ENCODE measurements around the gene ODAD4. TPM values are rescaled to one million over a fixed set of nuclear protein-coding genes. Genes with fewer than 3 reads are reported as not detected.

Gene ODAD4
- total and polyA plus RNA-seq, 2 of the 8 experiments (the other 6 are each of a cell fraction or from before 2014, with no cell fraction given), result 0.48 to 1.3 TPM

DNA sequence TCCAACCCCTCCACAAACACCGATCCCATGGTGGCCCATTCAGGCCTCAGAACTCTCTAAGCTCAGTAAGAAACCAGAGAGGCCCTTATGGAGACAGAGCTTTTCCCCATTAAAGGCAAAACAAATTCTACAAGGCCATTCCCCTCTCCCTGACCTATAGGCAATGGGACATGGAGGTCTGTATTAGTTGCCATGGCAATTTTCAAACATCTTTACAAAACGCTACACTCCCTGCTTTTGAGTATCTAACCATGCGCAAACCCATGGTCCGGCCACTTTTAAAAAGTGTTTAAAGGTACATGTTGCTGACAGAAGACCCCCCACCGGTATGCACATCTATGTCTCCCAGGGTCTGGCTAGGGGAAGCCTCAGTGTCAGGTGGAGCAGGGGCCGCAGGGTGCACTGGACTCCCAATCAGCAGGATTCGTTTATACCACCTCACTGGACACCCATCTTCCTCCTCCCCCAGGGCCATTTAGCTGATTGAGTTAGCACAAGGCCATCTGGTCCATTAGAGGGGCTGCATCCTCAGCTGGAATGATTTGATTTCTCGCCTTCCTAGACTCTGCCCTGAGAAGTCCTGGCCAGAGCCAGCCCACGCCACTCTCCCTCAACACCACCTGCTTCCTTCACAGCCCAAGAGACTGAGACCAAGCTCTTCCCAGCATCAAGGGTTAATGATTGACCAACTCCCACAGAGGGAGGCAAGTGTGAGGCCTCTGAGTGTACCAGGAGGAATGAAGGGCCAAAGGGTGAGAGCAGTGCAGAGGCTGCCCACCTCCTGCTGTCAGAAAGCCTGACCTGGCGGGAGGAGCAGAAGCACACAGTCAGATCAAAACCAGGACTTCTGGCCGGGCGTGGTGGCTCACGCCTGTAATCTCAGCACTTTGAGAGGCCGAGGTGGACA is 22.5 kb upstream of the ODAD4 start (continued):
- TF ChIP-seq GABPA (IDR thresholded peaks at IDR 0.05; ENCODE audit: borderline replicate concordance, insufficient read depth, low read length), result no peak
- TF ChIP-seq PHF8 (conservative IDR thresholded peaks at IDR 0.05; ENCODE audit: low read depth, low read length), result no peak
- no peak for TF ChIP-seq NANOG (IDR thresholded peaks at IDR 0.05; ENCODE audit: insufficient read depth, low read depth, low read length, poor library complexity, severe bottlenecking)
- TF ChIP-seq RXRA (IDR thresholded peaks at IDR 0.05; ENCODE audit: insufficient read depth, low read depth, low read length), result no peak
- TF ChIP-seq CREB1 (IDR thresholded peaks at IDR 0.05), result no peak

Data from H1 (cell line).